Amniotic epithelial cell (primary cell): Measurements from ENCODE around the gene IGFBP7.
A peak's percentile ranks its signal among the peaks of the same experiment; 100 is the strongest.

Experiments
- DNase-seq: peaks from one replicate; pipeline ENCODE4 v3.0.0-alpha.2; 2010; ENCODE audit warnings: low read depth

The IGFBP7 gene

DNA sequence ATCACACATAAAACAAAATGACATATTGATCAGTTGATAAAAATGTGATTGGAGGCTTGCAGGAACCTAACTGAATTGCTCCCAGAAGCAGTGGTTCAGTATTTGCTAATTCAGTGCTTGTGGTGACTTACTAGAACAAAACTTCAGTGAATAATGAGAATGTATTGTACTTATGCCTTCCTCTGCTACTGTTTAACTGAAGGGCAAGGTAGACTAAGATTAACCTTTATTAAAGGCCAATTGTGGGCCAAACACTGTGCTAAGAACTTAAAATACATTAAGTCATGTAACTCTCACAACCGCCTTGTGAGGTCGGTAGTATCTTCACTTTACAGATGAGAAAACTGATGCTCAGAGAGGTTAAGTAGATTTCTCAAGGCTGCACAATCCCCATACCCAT lies 14.9 kb downstream of the IGFBP7 start:
- DNase-seq: no peak

DNA sequence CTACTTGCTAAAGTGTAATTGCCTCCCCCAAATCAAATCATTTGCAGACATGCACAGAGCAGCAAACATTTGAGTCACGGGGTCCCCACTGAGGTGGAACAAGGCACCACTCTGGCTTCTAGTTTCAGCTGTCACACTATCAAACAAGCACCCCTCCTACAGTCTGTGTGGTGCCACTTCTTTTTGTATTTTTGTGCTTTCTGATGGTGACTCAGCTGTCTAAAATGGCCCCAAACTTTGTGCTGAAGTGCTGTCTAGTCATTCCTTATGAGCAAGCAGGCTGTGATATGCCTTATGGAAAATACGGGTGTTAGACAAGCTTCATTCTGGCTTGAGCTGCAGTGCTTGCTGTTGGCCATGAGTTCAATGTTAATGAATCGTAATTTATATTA lies 15.4 kb downstream of the IGFBP7 start:
- peak; percentile 55 for DNase-seq

DNA sequence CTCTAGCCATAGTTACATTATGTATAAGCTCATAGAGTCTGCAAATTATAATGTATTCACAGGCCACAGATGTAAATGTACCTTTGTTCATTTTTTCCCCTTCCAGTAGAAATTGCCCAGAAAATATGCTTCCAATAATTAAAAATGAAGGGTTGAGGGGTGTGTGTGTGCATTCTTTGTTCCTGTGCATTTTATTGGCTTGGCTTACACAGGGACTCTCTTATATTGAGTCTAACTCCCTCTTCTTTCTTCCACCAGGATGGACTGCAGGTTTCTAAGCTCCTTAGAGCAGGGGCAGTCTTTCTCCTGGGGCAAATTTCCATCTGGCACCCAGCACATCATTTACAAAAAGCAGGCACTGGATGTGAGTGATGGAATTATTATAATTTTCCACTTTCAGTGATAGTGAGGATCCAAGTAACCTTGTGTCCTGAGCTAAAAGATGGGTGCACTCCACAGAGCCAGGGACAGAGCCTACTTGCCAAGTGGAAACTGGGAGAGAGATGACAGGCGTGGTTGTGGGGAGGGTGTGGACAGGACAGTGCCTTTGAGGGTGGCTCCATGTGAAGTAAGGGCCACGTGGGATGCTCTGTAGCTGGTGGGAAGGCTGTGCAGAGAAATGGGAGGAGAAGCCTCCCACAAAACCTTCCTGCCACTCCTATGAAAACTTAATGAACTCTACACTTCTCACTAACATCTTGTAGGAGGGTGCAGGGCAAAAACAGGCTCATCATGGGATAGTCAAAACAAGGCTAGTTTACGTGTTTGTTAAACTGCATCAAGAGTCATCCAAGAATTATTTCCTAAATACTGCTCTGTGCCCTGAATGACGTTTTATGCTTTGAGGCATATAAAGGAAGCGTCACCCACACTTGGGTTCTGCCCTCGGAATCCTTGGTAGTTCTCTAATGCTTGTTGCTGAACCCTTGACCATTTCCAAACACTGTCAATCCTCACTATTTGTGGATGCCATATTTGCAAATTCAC lies 16.0 kb downstream of the IGFBP7 start:
- no peak for DNase-seq

DNA sequence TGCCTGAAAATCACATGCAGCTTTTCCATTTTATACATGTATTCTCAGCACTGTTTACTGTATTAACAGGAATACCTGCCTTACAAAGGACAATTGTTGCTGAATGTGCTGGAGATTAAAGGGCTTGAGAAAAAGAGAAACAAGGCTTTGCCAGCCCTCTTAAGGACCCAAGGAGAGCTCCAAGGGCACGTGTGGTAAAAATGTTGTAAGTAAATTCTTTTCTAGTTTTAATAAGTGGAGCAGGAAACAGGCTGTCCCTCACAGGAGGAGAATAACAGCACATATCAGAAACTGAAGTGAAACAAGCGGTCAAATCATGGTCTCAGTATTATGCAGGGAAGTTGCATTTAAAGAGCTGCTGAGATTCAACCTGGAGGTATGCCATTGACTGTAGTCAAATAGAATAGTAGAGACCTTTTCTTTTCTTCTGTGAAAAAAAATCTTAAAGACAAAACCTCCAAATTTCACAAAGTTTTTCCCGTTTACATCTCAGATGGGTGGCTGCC lies 18.5 kb downstream of the IGFBP7 start:
- DNase-seq: no peak

DNA sequence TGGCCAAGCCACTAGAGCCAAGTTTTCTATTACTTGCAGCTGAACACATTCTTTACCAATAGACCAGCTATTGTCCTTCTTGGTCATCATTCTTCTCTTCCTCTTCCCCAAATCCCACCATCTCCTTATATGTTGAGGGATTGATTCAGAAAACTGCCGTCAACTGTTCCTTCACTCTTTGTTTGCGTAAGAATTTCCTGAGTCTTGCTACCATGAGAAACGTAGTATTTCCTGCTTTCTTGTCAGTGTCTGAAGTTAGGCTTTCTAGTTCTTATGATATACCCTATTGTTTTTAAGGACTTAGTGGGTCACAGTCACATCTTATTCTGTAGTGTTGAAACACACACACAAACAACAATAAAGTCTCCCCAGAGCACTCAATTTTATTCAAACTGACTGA lies 20.1 kb downstream of the IGFBP7 start:
- no peak for DNase-seq

DNA sequence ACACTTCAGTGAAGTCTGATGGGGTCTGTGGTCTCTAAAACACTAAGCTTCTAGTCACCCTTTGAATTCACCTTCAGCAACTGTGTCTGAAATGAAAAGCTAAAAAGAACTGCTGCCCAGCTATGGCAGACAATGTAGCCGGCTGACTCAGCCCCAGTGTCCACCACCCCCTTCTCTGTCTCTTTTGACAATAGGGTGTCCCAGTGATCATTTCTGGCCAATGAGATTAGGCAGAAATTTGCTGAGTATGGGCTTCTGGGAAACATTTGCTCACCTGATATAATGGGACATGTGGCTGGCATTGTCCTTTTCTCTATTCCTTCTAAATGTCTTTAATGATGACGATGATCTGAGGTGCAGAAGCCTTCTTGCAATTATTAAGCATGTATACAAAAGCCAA lies 20.6 kb downstream of the IGFBP7 start:
- DNase-seq: no peak

DNA sequence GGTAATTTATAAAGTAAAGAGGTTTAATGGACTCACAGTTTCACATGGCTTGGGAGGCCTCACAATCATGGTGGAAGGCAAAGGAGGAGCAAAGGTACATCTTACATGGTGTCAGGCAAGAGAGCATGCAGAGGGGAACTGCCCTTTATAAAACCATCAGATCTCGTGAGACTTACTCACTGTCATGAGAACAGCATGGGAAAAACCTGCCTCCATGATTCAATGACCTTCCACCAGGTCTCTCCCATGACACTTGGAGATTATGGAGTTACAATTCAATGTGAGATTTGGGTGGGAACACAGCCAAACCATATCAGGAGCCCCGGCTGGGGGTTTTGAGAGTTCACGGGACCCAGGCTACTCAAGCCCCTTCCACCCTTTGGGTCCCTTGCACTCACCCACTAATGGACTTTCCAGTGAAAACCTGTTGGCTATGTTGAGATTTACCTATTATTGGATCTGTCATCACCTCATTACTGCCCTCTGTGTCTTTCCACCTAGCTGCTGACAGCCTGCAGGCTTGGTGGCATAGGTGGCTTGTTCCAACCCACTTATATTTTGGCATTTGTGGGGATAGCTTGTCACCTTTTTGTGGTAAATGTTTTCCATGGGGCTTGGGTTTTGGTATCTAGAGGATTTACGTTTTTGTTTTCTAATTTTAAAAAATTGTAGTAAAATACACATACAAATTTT lies 24.0 kb downstream of the IGFBP7 start:
- no peak for DNase-seq

DNA sequence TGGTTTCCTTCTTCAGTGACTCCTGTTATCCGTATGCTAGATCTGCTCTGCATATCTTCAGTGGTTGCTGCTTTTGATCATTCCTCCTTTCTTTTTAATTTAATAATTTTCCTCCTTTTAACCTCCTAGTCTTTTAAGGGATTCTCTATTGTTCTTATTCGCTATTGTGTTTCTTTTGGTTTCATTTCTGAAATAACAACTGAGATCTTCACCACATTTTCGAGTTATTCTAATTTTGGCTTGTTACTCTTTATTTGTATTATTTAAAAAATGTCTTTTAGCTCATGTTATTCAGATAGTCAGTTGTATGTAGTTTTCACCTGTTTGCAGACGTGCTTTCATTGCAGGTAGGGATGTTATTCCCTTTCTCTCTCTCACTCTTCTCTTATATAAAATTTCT lies 24.9 kb downstream of the IGFBP7 start:
- no peak for DNase-seq

DNA sequence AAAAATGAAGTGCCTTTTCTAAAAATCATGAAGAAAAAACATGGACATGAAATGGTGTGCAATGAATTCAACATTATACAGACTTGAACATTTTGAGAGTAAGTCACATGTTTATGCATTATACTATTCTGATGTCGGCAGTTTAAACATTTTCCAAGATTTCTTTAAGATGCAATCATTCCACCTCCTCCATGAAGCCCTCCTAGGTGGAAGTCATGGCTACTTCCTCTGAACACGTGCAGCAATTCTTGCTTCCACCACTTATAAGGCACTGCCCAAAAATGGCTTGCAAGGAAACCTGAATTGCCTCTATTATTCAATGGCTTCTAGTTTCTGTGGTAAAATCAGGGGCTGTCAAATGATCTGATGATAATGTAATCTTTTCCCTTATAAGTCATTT lies 25.8 kb downstream of the IGFBP7 start:
- no peak for DNase-seq

DNA sequence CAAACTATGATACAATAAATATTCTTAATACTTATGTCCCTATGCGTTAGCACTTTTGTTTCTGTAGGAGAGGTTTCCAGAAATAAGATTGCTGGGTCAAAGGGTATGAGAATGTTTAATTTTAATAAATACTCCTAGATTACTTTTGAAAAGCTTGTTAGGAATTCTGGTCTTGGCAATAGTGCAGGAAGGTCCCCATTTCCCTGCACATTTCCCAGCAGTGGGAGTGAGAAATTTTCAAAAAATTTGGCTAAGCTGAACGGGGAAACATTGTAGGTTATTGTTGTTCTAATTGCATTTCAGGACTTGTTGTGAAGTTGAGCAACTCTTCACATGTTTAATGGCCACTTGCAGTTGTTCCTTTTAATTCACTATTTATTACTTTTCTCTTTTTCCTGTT lies 27.1 kb downstream of the IGFBP7 start:
- DNase-seq: no peak

DNA sequence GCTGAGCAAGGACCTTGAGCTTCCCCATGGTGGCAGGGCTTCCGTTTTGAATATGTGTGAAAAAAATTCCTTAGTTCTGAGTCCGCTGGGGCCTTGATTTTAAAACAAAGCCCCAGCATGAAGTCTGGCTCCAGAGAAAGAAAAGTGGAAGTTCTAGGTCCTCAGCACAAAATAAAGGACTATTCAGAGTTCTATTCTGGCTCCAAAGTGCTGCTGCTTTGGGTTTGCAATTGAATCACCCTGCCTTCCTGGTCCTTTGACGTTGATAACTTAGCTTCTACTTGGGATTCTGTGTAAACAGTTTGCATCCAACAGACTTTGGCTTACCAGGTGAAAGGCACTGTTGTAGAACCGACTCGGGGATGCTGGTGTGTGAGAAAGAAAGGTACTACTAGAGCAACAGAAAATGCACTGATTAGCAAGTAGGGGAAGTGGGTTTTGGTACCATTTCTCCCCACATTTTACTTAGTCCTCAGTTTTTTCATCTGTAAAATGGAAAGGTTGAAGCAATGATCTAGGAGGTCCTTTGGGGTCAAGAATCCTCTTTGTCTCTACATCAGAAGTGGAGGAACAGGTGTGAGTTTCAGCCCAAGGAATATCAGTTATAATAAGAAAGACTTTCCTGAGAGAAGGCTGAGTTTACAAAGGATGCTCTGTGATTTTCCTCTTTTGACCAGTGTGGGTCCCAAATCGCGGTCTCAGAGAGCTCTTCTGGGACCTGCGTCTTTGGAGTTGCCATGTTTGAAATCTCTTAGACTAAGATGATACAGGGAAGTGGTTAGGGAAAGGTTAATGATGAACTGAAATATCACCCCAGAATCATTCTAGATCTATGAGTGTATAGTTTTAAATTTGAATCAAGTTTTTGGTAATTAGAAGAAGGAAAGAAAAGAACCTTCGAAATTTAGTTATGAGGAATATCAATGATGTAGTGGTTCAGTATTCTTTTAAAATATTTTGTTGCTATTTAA lies 28.2 kb downstream of the IGFBP7 start:
- DNase-seq: no peak

DNA sequence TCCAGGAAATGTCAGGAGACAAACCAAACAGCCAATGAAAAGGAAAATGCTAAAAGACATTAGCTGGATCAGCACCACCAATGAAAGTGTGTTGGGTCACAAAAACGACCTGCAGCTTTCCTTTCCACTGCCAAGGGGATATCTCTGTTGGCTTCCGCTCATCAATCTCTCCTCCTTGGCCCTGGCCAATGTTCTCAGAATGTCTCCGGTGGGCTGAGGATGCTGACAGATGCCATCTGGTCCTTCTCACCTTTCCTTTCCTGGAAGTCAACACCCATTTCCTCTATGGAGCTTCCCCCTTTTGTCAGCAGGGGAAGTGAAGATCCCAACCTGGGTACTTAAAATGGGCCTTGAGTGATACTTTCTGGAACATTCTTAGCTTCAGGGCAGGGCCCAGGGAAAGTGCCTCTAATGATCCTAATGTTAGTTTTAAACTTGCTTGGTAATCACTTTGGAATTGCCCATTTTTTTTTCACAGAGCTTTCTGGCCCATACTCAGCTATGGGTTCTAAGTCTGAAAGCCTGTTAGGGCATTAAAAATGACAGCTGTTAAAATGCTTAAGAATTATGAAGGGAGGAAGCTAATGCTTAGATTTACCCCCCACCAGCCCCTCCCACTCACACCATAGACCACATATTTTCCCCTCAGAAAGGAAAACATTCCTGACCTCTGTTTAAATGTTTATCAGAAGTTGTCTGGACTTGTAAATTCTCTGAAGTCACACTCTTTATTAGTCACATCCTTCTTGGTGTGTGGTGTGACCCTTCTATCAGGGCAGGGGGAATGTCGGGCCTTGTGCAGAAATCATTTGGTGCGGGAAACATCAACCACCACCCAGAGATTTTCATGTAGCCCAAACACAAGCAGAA lies 29.2 kb downstream of the IGFBP7 start:
- DNase-seq: peak; percentile 95

DNA sequence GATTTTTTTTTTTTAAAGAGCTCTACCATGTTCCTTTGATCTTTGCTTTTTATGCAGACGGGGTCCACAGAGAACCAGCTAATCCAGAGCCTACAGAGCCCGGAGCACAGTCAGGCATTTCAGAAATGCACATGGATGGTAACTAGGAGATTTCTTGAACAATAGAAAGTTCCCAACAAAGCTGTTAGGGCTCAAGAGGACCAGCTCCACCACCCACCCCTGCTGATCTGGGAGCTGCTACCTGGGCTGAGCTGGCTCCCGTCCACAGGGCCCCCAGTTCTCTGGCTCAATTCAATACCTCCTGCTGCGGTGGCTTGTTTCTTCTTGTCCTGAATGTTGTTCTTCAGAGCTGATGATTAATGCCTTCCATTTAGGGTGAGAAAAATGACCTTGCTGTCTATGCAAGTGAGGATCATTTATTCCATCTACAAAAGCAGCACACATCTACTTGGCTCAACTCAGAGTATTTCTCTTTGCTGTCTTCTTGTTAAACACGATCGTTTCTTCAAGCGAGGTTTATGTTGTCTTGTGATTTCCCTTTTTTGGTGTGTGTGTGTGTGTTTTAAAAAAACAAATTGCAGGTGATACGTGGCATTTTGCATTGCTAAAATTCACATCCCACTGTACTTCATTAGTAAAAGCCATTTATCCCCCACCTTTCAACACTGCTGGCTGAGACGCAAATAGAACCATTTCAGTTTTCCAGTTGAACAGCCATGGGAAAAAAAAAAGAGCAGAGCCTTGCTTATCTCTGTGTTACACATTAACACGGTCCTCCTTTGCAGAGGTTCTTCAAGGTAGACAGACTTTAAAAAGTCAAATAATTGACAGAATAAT lies 31.3 kb downstream of the IGFBP7 start:
- peak; percentile 43 for DNase-seq

DNA sequence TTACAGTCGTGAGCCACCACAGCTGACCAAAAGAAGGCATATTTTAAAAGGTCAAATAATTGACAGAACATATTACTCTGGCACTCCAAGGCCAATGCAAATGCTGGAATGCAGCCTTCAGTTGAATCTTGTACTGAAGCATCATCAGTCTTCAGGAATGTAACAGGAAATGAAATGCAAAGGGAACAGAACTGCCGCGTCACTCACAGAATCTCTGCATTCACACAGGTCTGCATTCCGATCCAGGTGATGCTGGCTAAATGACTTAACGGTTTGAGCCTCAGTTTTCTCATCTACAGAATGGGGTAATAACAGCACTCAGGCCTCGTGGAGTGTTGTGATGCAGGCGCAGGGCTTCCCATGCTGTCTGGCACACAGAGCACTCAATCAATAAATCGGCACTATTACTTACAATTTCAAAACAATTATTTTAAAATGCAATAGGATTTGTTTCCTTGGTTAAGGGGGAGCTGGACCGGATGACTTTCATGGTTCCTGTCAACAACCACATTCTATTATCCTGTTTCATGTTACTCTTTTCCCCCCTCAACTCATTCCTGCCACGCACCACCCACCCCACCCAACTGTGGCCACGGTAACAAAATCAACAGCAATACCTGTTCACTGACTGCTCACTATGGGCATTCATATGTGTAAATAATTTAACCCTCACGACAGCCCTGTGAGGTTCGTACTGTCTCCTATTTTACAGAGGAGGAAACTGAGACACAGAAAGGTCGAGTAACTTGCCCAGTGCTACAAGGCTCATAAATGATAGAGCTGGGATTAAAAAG lies 32.4 kb downstream of the IGFBP7 start:
- peak; percentile 84 for DNase-seq

DNA sequence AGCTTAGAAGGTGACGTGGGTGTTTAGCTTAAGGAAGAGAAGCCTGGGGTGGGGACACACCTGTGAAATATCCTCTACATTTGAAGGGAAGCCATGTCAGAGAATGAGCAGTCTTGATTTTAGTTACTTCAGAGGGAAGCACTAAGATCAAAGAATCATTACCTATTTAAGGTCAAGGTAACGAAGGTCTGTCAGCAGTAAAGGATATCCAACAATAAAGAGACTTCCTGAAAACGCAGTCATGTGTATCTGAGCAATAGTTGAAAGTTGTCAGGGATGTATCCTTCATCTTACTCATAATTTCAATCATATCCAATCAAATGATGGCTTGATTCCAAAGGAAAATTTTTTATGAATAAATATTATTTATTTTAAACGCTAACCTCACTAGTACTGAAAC lies 33.5 kb downstream of the IGFBP7 start:
- DNase-seq: no peak

DNA sequence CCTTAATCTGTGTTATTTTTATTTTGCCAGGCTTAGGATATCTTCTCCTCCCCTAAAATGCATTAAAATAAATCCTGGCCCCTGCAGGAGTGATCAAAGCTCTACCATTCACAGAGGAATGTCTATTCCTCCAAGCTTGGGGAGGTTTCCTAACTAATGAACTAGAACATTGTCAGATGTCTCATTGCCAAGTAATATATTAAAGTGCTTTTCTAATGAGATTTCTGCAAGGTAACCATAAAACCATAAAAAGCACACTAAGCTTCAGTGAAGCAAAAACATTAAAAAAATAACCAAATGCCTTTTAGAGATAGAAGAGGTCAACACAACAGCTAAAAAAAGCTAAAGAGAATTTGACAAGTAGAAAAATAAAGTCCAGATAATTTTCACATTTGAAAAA lies 34.8 kb downstream of the IGFBP7 start:
- no peak for DNase-seq

DNA sequence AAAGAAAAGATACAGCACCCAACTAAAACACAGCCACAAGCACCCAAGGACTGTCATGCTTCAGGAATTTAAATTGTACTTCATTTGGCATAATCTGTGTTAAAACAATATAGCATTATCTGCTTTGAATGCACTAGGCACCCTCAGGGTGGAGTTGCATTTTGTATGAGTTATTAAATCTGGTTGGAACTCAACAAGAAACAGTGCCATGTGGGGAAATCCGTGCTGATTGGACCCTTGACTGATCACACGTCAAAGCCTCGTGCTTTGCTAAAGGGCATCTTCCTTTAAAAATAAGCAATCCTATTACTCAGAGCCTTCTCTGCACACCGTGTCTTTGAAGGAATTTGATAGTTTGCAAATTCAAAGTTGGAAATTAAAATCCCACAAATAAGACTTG lies 35.4 kb downstream of the IGFBP7 start:
- DNase-seq: peak; percentile 72

DNA sequence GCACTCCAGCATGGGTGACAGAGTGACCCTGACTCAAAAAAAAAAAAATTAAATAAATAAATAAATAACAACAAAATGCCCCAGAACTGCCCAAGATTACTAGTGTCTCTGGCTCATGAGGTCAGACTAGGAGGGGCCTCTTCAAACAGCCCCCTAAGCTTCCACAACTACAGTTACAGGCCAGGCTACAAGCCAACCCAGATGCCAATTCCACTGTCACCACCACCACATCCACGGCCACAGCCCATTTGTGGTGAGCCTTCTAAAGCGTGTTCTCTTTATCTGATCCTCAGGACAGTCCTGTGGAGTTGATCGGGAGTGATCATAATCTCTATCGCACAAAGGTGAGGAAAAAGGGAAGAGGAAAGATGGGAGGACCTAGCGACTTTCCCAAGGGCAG lies 36.6 kb downstream of the IGFBP7 start:
- no peak for DNase-seq

DNA sequence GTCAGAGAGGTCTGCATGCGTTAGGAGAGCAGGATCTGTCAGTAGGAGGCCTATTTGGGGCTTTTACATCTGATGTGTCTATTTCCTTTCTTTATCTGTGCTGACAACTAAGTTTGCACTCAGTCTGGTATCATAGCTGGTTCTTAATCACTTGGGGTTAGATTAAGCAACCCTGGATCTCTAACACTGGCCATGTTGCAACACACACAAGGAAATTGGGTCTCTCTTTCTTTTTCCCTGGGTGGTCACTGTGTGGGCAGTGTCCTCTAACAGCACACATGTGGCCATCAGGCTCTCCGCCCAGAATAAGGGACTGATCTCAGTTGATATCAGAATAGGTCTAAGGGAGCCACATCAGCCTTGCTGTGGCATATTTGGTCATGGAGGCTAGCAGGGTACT lies 38.9 kb downstream of the IGFBP7 start:
- DNase-seq: peak; percentile 92
